Panc1 (cell line): ENCODE data around the gene CCNG2.

Experiments used
- CTCF ChIP-seq: fragments of 450-650 bp; IDR thresholded peaks from 2 replicates; pipeline ENCODE4 v1.5.1; 2017; ENCODE audit warnings: mild to moderate bottlenecking
- REST ChIP-seq, 2 experiments: IDR thresholded peaks; 2 replicates each; pipeline ENCODE4 v1.6.1; 2011 to 2012; ENCODE audit warnings: low read depth in 2 of 2, control low read depth in 1 of 2, low read length in 1 of 2, mild to moderate bottlenecking in 1 of 2, moderate library complexity in 1 of 2; ENCODE audit not compliant: insufficient read depth in 1 of 2

GRCh38 chr4:77117721-77118120 is 39.3 kb upstream of the CCNG2 start:
- TF ChIP-seq CTCF: no peak
- no peak for TF ChIP-seq REST (IDR thresholded peaks at IDR 0.05; ENCODE audit: insufficient read depth in 1 of 2, low read depth in 2 of 2, low read length in 1 of 2)
